Activated CD4-positive, alpha-beta memory T cell treated with anti-CD3 and anti-CD28 coated beads for 36 hours (primary cell): ENCODE measurements around the gene RTP1. TPM values are rescaled to one million over a fixed set of nuclear protein-coding genes. Genes with fewer than 3 reads are reported as not detected.

Experiments used
- CTCF ChIA-PET: fragments of 350-600 bp; sonication (Branson Sonifier 250); formaldehyde crosslinking; loops from one replicate; lab custom pipeline; 2021; ENCODE audit warnings: antibody characterized with exemption, inconsistent platforms; lab: Charles Lee
- POLR2A ChIA-PET: fragments of 350-600 bp; sonication (Branson Sonifier 250); formaldehyde crosslinking; loops from one replicate; lab custom pipeline; 2021; ENCODE audit warnings: antibody characterized with exemption; lab: Charles Lee
- DNase-seq: peaks from one replicate; pipeline ENCODE4 v3.0.0-alpha.2; 2020
- H3K27ac Mint-ChIP-seq: one replicate; pipeline ENCODE4 v1.8.0; 2021; ENCODE audit warnings: mixed read lengths
- H3K27me3 Mint-ChIP-seq: one replicate; pipeline ENCODE4 v1.8.0; 2021; ENCODE audit warnings: mixed read lengths
- H3K36me3 Mint-ChIP-seq: one replicate; pipeline ENCODE4 v1.8.0; 2021; ENCODE audit warnings: mixed read lengths
- H3K4me1 Mint-ChIP-seq: one replicate; pipeline ENCODE4 v1.8.0; 2021; ENCODE audit warnings: low read depth, mixed read lengths
- H3K4me3 Mint-ChIP-seq: one replicate; pipeline ENCODE4 v1.8.0; 2021; ENCODE audit warnings: mild to moderate bottlenecking, mixed read lengths
- H3K9me3 Mint-ChIP-seq: one replicate; pipeline ENCODE4 v1.8.0; 2021; ENCODE audit warnings: mixed read lengths
- intact Hi-C: fragments of 100-400 bp; cut with micrococcal nuclease; formaldehyde crosslinking; loops from one replicate; pipeline ENCODE4 v1.15.1; 2023
- total RNA-seq, 2 experiments: library from RNA; stranded (reverse); gene quantifications; one replicate each; pipeline ENCODE4 v1.2.3, GENCODE V29; 2021

Gene RTP1
- total RNA-seq, 2 experiments from 2014 or later: not detected

DNA sequence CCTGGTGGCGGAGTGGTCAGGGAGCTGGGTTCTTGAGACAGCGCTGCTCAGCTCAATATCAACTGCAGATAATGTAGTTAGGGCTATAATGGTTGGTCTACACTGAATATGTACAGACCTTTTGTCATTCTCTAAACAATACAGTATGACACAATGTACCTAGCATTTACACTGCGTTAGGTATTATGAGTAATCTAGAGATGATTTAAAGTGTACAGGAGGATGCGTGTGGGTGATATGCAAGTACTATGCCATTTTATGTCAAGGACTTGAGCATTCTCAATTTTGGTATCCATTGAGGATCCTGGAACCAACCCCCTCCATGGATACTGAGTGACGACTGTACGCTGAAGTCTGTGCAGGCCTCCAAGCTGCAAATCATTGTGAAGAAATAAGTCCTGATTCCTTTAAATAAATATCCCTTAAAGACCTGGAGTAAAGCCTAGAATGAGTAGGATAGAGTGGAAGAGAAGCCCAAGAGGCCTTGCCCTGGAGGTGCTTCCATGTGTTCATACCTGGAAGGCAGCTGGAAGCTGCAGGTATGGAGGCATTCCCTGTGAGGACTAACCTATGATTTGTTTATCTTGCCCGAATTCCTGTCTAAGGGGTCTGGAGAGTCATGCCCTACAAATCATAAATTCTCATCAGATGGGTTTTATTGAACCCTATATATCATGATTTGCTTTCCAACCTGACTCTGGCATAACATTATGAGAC is 15.7 kb upstream of the RTP1 start:
- Mint-ChIP-seq H3K4me3 (no peak overlapping the region), H3K27ac (no peak overlapping the region), H3K9me3 (no peaks in the 10 kb centered on the region), H3K36me3 (no peaks in the 10 kb centered on the region), H3K27me3 (peaks cover 12% of the 10 kb centered on the region), H3K4me1 (no peaks in the 10 kb centered on the region)
- intact Hi-C loops: no loop called here
- ChIA-PET POLR2A (no interaction called here), CTCF (no interaction called here)
- no peak for DNase-seq

DNA sequence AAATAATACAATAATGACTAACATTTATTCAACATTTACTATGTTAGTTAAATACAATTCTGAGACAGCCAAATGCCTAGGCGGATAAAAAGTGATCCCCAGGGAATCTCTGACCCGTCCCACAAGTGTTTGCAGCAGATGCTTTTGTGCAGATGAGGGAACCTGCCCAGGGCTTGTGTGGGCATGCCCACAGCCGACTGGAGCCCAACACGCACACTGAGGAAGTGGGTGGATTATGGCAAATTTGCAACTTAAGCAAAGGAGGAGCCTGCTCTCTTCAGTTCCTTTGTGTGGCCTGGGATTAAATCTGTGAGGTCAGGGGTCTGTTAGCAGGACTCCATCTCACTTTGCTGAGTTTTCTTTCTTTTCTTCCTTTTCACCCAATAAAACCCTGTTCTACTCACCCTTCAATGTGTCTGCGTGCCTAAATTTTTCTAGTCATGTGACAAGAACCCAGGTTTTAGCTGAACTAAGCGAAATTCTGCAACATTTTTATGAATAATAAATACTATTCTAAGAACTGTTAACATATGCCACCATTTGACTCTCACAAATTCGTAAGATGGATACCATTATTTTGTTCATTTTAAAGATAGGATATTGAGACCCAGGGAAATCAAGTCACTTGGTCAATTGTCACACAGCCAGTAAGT is 13.9 kb upstream of the RTP1 start:
- no peak for DNase-seq
- Mint-ChIP-seq H3K36me3 (no peaks in the 10 kb centered on the region), H3K4me1 (no peaks in the 10 kb centered on the region), H3K27ac (no peak overlapping the region), H3K4me3 (no peak overlapping the region), H3K9me3 (no peaks in the 10 kb centered on the region), H3K27me3 (peaks cover 17% of the 10 kb centered on the region)
- ChIA-PET POLR2A (no interaction called here), CTCF (interaction anchor here (0.9 kb wide), 1 partner anchor 8 kb away, joined by 3 read pairs; no protein-coding TSS in a partner anchor)
- intact Hi-C loops: no loop called here

DNA sequence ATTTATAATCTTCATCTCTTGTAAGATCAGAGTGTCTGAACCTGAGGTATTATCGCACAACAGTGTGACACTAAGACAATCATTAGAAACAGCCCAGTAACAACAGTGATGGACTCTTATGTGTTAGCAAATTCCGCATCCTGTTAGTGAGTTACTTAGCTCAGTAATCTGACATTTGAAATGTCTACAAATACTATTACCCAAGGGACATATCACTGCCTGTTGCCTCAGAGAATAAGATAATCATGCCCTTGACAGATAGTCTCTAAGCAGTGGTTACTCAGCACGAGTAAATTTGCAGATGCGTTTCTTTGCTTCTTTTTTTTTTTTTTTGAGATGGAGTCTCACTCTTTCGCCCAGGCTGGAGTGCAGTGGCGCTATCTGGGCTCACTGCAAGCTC is 13.4 kb upstream of the RTP1 start:
- CTCF ChIA-PET: interaction anchor here (0.9 kb wide), 1 partner anchor 9 kb away, joined by 3 read pairs; no protein-coding TSS in a partner anchor
- POLR2A ChIA-PET: no interaction called here
- intact Hi-C loops: no loop called here
- Mint-ChIP-seq H3K27ac (no peak overlapping the region), H3K27me3 (peaks cover 17% of the 10 kb centered on the region), H3K9me3 (no peaks in the 10 kb centered on the region), H3K4me1 (no peaks in the 10 kb centered on the region), H3K36me3 (no peaks in the 10 kb centered on the region), H3K4me3 (no peak overlapping the region)
- DNase-seq: no peak

DNA sequence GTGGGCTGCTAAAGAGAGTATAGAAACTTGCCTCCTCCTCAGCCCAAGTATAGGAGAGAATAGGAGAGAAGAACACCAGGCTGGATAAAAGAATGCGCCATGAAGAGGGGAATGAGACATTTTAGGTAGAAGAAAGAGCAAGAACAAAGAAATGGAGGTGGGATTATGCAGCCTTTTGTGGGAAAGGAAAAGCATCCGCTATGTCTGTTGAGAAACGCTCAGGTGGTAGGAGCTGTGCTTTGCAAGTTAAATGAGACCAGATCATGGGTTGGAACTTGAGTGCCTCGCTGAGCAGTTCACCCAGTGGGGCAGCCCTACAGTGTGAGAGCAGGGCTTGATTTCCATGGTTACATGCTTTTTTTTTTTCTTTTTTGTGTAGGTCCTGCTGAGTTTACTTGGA is 11.5 kb upstream of the RTP1 start:
- H3K9me3 Mint-ChIP-seq: no peaks in the 10 kb centered on the region
- peaks cover 14% of the 10 kb centered on the region for H3K27me3 Mint-ChIP-seq
- CTCF ChIA-PET: no interaction called here
- POLR2A ChIA-PET: no interaction called here
- H3K27ac Mint-ChIP-seq: no peak overlapping the region
- no peak for DNase-seq
- H3K4me1 Mint-ChIP-seq: no peaks in the 10 kb centered on the region
- intact Hi-C loops: no loop called here
- no peaks in the 10 kb centered on the region for H3K36me3 Mint-ChIP-seq
- H3K4me3 Mint-ChIP-seq: no peak overlapping the region

DNA sequence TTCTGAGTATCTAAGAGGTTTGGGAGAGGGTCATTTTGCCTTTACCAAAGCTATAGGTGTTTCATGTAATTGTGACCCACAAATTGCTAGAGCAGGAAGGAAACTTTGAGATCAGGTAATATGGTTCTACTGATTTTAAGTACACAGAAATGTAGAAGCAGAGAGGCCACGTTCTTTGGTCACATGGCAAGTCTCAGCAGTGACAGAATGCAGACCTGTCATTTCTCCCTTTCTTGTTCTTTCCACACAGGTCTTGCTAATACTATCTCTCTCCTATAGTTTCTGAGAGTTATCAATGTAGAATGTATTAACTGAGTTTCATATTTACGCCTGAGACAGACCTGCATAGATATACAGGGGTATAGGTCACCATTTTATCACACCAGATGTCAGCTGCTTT is 10.9 kb upstream of the RTP1 start:
- Mint-ChIP-seq H3K9me3 (no peaks in the 10 kb centered on the region), H3K27me3 (peaks cover 20% of the 10 kb centered on the region), H3K4me3 (no peak overlapping the region), H3K27ac (no peak overlapping the region), H3K36me3 (no peaks in the 10 kb centered on the region), H3K4me1 (no peaks in the 10 kb centered on the region)
- DNase-seq: no peak
- ChIA-PET CTCF (interaction anchor here (1.5 kb wide), 1 partner anchor 34 kb away, joined by 5 read pairs; no protein-coding TSS in a partner anchor), POLR2A (no interaction called here)
- intact Hi-C loops: no loop called here

DNA sequence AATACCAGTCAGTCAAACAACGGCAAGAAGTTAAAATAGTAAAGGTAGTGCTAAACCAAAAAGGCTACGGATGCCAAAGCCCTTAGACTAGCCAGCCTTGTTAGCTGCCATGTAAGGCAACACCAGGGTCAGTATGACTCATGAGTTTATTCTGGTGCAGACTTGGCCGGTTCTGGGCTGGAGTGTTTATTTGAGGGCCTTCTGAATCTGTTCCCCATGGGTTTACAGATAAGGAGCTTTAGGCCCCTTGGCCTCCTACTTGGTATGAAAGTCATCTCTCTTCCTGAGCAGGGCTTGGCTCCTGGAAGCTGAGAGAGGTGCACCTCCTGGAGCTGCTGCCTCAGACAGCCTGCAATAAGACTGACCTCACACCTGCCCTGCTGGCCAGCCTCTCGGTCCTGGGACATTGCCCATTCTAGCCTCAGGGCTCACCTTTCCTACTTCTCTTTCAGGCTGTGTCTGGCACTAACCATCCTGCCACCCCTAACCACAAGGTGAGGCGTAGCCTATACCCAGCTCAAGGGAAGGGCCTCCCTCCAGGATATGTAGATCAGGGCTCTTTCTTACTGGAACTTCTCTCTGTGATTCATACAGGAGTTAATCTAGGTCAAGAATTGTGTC is 10.4 kb upstream of the RTP1 start:
- intact Hi-C loops: no loop called here
- DNase-seq: no peak
- Mint-ChIP-seq H3K4me3 (no peak overlapping the region), H3K9me3 (no peaks in the 10 kb centered on the region), H3K36me3 (no peaks in the 10 kb centered on the region), H3K27me3 (peaks cover 23% of the 10 kb centered on the region), H3K4me1 (no peaks in the 10 kb centered on the region), H3K27ac (no peak overlapping the region)
- CTCF ChIA-PET: interaction anchor here (1.5 kb wide), 1 partner anchor 33 kb away, joined by 5 read pairs; no protein-coding TSS in a partner anchor
- POLR2A ChIA-PET: no interaction called here

DNA sequence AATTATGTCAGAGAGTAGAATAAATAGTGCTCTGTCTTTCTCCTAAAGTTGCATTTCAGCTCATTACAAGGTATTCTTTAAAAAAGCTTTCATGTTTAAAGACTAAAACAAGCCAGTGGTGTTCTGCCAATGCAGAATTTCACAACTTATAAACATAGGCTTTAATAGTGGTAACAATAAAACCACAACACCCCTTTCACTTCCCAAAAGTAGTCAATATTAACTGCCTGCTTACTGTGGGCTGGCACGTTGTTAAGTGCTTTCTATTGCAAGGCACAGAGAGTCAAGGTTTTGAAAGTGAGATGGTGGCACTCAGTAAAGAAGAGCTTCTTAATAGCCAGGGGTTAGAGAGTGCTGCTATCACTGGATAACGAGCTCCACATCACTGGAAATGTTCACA is 8.4 kb upstream of the RTP1 start:
- Mint-ChIP-seq H3K27ac (no peak overlapping the region), H3K4me1 (no peaks in the 10 kb centered on the region), H3K4me3 (no peak overlapping the region), H3K27me3 (peaks cover 24% of the 10 kb centered on the region), H3K36me3 (no peaks in the 10 kb centered on the region), H3K9me3 (no peaks in the 10 kb centered on the region)
- ChIA-PET POLR2A (no interaction called here), CTCF (interaction anchor here (0.6 to 1.5 kb wide), 4 partner anchors 24 to 574 kb away, joined by 3 to 4 read pairs (median 4); partner anchors contain the start of gene RPL39L)
- intact Hi-C loops: no loop called here
- no peak for DNase-seq

DNA sequence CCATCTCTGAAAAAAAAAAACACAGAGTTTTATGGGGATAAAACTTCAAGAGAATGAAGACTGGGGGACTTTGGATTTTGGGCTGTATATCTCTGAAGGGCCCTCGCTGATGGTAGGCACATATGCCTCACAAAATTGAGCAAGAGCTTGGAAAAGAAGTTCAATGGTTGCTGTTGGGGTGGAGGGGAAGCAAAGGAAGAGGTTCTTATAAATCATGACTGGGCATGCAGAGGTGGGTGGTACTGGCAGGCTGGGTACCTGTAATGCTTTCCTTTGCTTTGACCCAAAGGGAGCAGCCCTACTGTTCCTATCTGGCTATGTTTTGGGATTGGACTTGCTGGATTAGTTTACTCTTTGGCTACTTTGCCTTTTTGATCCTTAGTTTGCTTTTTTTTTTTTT is 6.0 kb upstream of the RTP1 start:
- DNase-seq: no peak
- H3K27ac Mint-ChIP-seq: no peak overlapping the region
- CTCF ChIA-PET: no interaction called here
- POLR2A ChIA-PET: interaction anchor here (0.6 to 0.7 kb wide), 2 partner anchors 8 to 13 kb away, joined by 3 read pairs; no protein-coding TSS in a partner anchor
- peaks cover 28% of the 10 kb centered on the region for H3K27me3 Mint-ChIP-seq
- no peaks in the 10 kb centered on the region for H3K36me3 Mint-ChIP-seq
- intact Hi-C loops: no loop called here
- no peak overlapping the region for H3K4me3 Mint-ChIP-seq
- H3K4me1 Mint-ChIP-seq: no peaks in the 10 kb centered on the region
- no peaks in the 10 kb centered on the region for H3K9me3 Mint-ChIP-seq

DNA sequence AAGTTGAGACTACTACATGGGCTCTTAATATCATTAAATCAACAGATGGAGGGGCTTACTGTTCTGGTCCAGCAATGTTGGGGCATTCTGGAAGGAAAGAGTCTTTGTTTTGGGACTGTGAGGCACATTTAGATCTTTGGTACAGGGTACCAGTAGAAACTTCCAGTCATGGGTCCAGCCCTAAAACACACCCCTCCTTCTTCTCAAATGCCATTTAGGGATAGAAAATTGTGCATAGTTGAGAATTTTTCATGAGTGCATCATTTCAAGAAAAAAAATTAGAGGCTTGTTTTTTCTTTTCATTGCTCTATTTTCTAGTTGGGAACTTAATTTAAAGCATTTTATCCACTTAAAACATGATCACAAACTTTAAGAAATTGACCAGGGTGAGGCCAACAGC is 4.1 kb upstream of the RTP1 start:
- no peak for DNase-seq
- peaks cover 23% of the 10 kb centered on the region for H3K27me3 Mint-ChIP-seq
- no peaks in the 10 kb centered on the region for H3K36me3 Mint-ChIP-seq
- H3K4me3 Mint-ChIP-seq: no peak overlapping the region
- H3K27ac Mint-ChIP-seq: no peak overlapping the region
- intact Hi-C loops: no loop called here
- ChIA-PET CTCF (no interaction called here), POLR2A (no interaction called here)
- H3K9me3 Mint-ChIP-seq: no peaks in the 10 kb centered on the region
- no peaks in the 10 kb centered on the region for H3K4me1 Mint-ChIP-seq

DNA sequence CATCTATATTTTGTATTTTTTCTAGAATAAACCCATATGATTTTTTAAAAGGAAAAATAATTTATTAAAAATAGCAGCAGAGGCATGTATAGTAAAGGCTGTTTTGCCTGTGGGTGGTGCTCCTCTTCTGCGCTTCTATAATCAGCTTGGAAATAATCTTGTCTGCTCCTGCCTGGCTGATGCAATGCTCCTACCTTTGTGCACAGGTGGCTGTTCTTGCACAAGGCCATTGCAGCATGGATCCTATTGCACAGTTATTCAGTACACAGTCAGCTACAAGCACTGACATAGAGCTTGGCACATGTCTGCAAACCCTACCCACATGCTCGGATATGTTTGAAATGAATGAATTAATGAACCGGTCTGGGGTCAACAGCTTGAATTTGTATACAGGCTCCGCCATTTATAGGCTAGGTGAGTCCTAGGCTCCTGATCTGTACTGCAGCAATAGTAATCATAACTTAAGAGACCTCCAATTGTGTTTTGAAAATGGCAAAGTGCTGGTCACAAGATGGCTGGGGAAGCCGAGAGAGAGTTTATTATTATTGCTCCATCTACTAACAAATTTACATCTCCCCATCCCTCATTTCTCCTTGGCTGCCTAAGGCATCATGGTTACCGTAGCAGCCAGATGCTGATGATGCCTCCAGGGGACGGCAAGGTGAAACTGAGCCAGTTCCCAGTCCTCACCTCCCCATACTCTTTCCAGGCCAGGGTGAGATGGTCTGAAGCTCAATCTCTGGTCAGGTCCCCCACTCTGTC is 532 bp upstream of the RTP1 start:
- intact Hi-C loops: no loop called here
- Mint-ChIP-seq H3K36me3 (no peaks in the 10 kb centered on the region), H3K4me1 (no peaks in the 10 kb centered on the region), H3K9me3 (no peaks in the 10 kb centered on the region), H3K27me3 (peaks cover 11% of the 10 kb centered on the region), H3K4me3 (no peak overlapping the region), H3K27ac (no peak overlapping the region)
- CTCF ChIA-PET: interaction anchor here (1.5 kb wide), 1 partner anchor 24 kb away, joined by 4 read pairs; no protein-coding TSS in a partner anchor
- no peak for DNase-seq
- POLR2A ChIA-PET: no interaction called here

DNA sequence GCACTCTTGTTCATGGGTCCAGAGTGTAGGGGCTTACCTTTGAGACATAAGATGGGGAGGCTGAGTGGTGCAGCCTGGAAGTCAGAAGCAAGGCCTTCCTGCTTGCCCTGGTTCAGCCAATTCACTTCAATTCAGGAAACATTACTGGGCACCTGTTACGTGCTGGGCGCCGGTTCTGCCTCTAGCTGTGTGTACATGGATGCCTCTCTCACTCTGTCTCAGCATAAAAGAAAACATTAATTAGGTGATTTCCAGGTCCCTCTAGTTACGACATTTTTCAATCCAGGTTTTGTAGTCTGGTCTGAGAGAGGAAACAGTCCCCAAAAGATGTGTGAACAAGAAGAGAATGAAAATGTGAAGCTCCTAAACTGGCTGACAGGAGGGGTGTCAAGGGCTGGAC is 1.2 kb downstream of the RTP1 start:
- Mint-ChIP-seq H3K27ac (no peak overlapping the region), H3K4me3 (no peak overlapping the region), H3K27me3 (peaks cover 11% of the 10 kb centered on the region), H3K4me1 (no peaks in the 10 kb centered on the region), H3K9me3 (no peaks in the 10 kb centered on the region), H3K36me3 (no peaks in the 10 kb centered on the region)
- DNase-seq: no peak
- ChIA-PET POLR2A (no interaction called here), CTCF (no interaction called here)
- intact Hi-C loops: no loop called here
